ACC112 (cell line): ENCODE data around the gene SLC48A1.

Experiments
- H2AFZ ChIP-seq: fragments of 200-600 bp; sonication (generic); one replicate; pipeline ENCODE4 v1.6.0; 2017; ENCODE audit warnings: antibody characterized with exemption, low read length; ENCODE audit not compliant: unreplicated experiment
- H3K27ac ChIP-seq: fragments of 200-600 bp; sonication (generic); 2 replicates; pipeline ENCODE4 v1.5.1; 2014; ENCODE audit warnings: low read depth, mild to moderate bottlenecking, antibody characterized with exemption, low read length, moderate library complexity
- H3K27me3 ChIP-seq: fragments of 200-600 bp; sonication (generic); 2 replicates; pipeline ENCODE4 v1.6.1; 2014; ENCODE audit warnings: mild to moderate bottlenecking, antibody characterized with exemption, low read length, moderate library complexity, mixed read lengths; ENCODE audit not compliant: insufficient read depth
- H3K36me3 ChIP-seq: fragments of 200-600 bp; sonication (generic); 2 replicates; pipeline ENCODE4 v1.6.1; 2016; ENCODE audit warnings: mild to moderate bottlenecking, antibody characterized with exemption, low read length, moderate library complexity, mixed read lengths; ENCODE audit not compliant: insufficient read depth
- H3K4me1 ChIP-seq: fragments of 200-600 bp; sonication (generic); one replicate; pipeline ENCODE4 v1.6.1; 2016; ENCODE audit warnings: low read length, mixed read lengths; ENCODE audit not compliant: insufficient read depth, unreplicated experiment, control insufficient read depth
- H3K4me3 ChIP-seq: fragments of 200-600 bp; sonication (generic); 2 replicates; pipeline ENCODE4 v1.5.1; 2014; ENCODE audit warnings: mild to moderate bottlenecking, low read depth, low read length
- H3K79me2 ChIP-seq: fragments of 200-600 bp; sonication (generic); one replicate; pipeline ENCODE4 v1.6.0; 2016; ENCODE audit warnings: low read length; ENCODE audit not compliant: control insufficient read depth, unreplicated experiment, insufficient read depth

The SLC48A1 gene

DNA sequence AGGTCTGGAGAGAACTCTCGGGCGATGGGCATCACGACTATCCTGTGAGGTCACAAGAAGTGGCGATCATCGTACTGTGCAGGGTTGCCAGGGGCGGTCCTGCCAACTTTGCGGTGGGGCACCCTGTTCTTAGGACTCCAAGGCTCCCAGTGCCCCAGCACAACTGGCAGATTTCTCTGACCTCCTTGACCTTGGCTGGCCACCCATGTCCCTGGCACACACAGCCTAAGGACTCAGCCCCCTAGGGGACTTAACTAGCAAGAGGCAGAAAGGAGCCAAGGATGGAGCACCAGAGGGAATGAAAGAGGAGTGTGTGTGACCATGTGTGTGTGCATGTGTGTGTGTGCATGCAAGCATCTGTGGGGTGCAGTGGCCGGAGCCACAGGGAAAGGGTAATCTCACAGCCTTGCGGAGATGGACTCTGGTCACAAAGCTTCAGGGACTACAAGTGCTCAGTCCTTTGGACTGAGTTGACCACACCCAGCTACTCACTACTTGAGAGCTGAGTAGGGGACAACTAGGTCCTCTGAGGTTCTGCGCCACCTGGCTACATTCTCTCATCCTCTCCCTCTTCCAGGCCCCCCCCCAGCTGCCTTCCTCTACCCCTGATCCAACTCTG is 13.7 kb downstream of the SLC48A1 start:
- Histone ChIP-seq H3K36me3 (peaks cover 23% of the 10 kb centered on the region; the same call in 1 of the 2 replicates), H3K27me3 (no peaks in the 10 kb centered on the region), H3K4me3 (no peak overlapping the region)

GRCh38 chr12:47787596-47788319 is 14.7 kb downstream of the SLC48A1 start:
- Histone ChIP-seq H3K27ac (no peak overlapping the region), H3K4me3 (no peak overlapping the region), H3K4me1 (no peaks in the 10 kb centered on the region), H3K36me3 (peaks cover 27% of the 10 kb centered on the region; the same call in 1 of the 2 replicates), H3K79me2 (no peaks in the 10 kb centered on the region), H3K27me3 (no peaks in the 10 kb centered on the region), H2AFZ (no peak overlapping the region)

More for the DNA sequence above, 13.7 kb downstream of the SLC48A1 start:
- no peak overlapping the region for H3K27ac ChIP-seq
- H3K4me1 ChIP-seq, result no peaks in the 10 kb centered on the region
- H3K79me2 ChIP-seq, result no peaks in the 10 kb centered on the region
- no peak overlapping the region for H2AFZ ChIP-seq

DNA sequence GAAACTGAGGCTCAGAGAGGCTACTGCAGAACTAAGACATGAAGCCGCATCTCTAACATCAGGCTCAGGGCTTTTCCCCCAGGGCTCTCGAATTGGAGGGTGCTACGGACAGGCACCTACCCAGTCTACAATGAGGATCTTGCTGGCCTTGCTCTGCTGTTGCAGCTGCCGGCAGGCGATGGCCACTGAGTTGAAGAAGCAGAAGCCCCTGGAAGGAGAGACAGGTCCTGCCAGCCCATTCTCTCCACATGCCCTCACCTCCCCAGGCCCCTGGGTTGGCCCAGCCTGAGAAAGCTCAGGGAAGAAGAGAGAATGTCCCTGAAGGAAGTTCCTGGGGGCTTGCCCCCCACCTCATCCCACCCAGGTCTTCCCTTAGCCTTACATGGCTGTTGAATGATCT is 16.1 kb downstream of the SLC48A1 start:
- Histone ChIP-seq H3K27me3 (no peaks in the 10 kb centered on the region), H3K4me1 (no peaks in the 10 kb centered on the region), H3K27ac (no peak overlapping the region), H2AFZ (no peak overlapping the region), H3K36me3 (peaks cover 29% of the 10 kb centered on the region; the same call in 1 of the 2 replicates), H3K79me2 (no peaks in the 10 kb centered on the region), H3K4me3 (no peak overlapping the region)

DNA sequence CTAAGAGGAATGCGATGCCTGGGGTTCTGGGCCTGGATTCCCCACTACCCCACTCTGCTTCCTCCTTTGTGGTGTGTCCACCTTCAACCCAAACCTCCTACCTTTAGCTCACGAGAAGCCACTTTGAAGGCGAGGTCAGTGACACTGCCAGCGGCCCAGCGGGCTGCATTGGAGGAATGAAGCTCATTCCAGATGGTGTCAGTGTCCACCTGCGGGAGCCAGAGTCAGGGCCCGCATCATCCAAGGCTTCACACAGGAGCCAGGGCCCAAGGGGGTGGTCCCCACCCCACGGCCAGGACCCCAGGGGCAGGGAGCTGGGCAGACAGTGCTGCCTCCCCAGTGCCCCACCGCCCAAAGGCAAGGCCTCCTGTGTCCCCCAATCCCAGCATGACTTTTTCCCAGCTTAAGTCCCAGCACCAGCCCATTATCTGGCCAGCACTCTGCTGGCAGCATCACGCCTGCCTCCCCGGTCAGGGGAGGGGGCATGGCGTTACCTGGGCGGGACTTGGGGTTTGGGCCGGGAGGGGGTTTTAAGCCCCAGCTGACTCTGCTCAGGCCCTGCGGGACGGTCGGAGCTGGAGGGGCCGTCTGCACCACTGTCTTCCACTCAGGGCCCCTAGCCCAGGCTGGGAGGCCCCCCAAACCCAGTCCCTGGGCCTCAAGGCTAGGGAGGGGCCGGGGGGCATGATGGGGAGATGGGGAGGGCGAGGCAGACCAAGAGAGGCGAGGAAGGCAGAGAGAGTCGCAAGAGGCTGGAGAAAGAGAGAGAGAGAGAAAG is 16.9 kb downstream of the SLC48A1 start:
- H2AFZ ChIP-seq, result no peak overlapping the region
- H3K4me3 ChIP-seq, result no peak overlapping the region
- H3K27ac ChIP-seq, result no peak overlapping the region
- H3K36me3 ChIP-seq, result peaks cover 34% of the 10 kb centered on the region; the same call in 1 of the 2 replicates
- no peaks in the 10 kb centered on the region for H3K79me2 ChIP-seq
- H3K4me1 ChIP-seq, result no peaks in the 10 kb centered on the region
- no peaks in the 10 kb centered on the region for H3K27me3 ChIP-seq

- Histone ChIP-seq H3K4me3 (no peak overlapping the region), H3K27me3 (no peaks in the 10 kb centered on the region), H3K79me2 (no peaks in the 10 kb centered on the region), H3K4me1 (no peaks in the 10 kb centered on the region), H3K36me3 (peaks cover 34% of the 10 kb centered on the region; the same call in 1 of the 2 replicates), H2AFZ (no peak overlapping the region), H3K27ac (no peak overlapping the region)
These were observed 17.8 kb downstream of the SLC48A1 start for GRCh38 chr12:47790676-47791350.

DNA sequence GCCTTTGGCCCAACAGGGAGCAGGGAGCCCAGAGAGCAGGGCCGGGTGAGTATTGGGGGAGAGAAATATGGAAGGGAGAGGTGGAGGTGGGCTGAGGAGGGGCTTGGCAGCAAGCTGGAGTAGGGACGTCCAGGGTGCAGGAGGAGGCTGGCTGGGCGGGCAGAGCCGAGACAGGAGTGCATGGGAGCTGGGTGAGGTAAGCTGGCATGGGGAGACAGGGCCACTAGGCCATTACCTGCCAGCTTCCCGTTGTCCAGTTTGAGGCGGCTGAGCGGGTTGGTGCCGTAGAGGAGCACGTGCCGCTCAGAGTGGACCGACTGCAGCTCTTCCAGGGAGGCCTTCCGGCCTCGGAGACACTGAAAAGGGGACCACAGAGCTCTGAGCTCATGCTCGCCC is 18.3 kb downstream of the SLC48A1 start:
- no peaks in the 10 kb centered on the region for H3K27me3 ChIP-seq
- no peaks in the 10 kb centered on the region for H3K4me1 ChIP-seq
- H3K79me2 ChIP-seq, result no peaks in the 10 kb centered on the region
- H3K27ac ChIP-seq, result no peak overlapping the region
- H2AFZ ChIP-seq, result no peak overlapping the region
- peaks cover 34% of the 10 kb centered on the region; the same call in 1 of the 2 replicates for H3K36me3 ChIP-seq
- no peak overlapping the region for H3K4me3 ChIP-seq

DNA sequence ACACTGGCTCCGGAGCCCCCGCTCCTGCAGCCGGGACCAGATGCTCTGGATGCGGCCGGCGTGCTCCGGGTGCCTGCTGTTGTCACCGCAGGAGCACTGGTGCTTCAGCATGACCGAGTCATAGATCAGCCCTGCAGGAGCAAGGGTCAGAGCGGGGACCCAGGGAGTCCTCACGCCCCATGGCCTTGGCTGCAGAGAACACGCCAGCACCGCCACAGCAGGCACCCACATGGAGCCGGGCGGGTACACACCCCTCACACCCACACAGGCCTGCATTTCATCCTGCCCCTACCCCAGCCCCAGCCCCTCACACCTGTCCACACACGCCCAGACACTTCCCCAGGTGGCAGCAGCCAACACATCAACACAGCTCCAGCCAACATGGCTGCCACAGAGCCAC is 18.8 kb downstream of the SLC48A1 start:
- Histone ChIP-seq H3K27me3 (no peaks in the 10 kb centered on the region), H3K27ac (no peak overlapping the region), H3K36me3 (peaks cover 36% of the 10 kb centered on the region; the same call in 1 of the 2 replicates), H3K79me2 (no peaks in the 10 kb centered on the region), H2AFZ (no peak overlapping the region), H3K4me3 (no peak overlapping the region), H3K4me1 (no peaks in the 10 kb centered on the region)

- H3K27me3 ChIP-seq, result no peaks in the 10 kb centered on the region
- no peak overlapping the region for H2AFZ ChIP-seq
- no peaks in the 10 kb centered on the region for H3K79me2 ChIP-seq
- no peak overlapping the region for H3K27ac ChIP-seq
- H3K36me3 ChIP-seq, result peaks cover 26% of the 10 kb centered on the region; the same call in 1 of the 2 replicates
- H3K4me3 ChIP-seq, result no peak overlapping the region
- H3K4me1 ChIP-seq, result no peaks in the 10 kb centered on the region
These were observed 20.1 kb downstream of the SLC48A1 start for GRCh38 chr12:47793015-47793681.

GRCh38 chr12:47794679-47795078 is 21.6 kb downstream of the SLC48A1 start:
- Histone ChIP-seq H3K36me3 (peaks cover 14% of the 10 kb centered on the region; the same call in 1 of the 2 replicates), H3K27me3 (no peaks in the 10 kb centered on the region), H3K4me3 (no peak overlapping the region), H2AFZ (no peak overlapping the region), H3K79me2 (peaks cover 13% of the 10 kb centered on the region), H3K27ac (no peak overlapping the region), H3K4me1 (no peaks in the 10 kb centered on the region)
